GM12878 (cell line): Measurements from ENCODE around the gene NAB1. TPM values are rescaled to one million over a fixed set of nuclear protein-coding genes. Genes with fewer than 3 reads are reported as not detected.

Experiments used
- BACH1 ChIP-seq: fragments of 450-650 bp; IDR thresholded peaks from 2 replicates; pipeline ENCODE4 v1.6.1; 2017; ENCODE audit warnings: mild to moderate bottlenecking, borderline replicate concordance
- BCL11A ChIP-seq: IDR thresholded peaks from 2 replicates; pipeline ENCODE4 v1.6.1; 2011; ENCODE audit warnings: low read depth, low read length
- BMI1 ChIP-seq: fragments of 450-650 bp; IDR thresholded peaks from 2 replicates; pipeline ENCODE4 v1.6.1; 2016; ENCODE audit warnings: mild to moderate bottlenecking, moderate library complexity, borderline replicate concordance
- CUX1 ChIP-seq: IDR thresholded peaks from 2 replicates; pipeline ENCODE4 v1.6.1; 2012; ENCODE audit warnings: improper control_type of control experiment, low read depth, low read length; ENCODE audit not compliant: insufficient replicate concordance
- DPF2 ChIP-seq: fragments of 450-650 bp; IDR thresholded peaks from 2 replicates; pipeline ENCODE4 v1.6.1; 2017; ENCODE audit warnings: mild to moderate bottlenecking
- EZH2 ChIP-seq: IDR thresholded peaks from 2 replicates; pipeline ENCODE4 v1.6.1; 2012; ENCODE audit warnings: low read depth, mild to moderate bottlenecking, control low read depth, inconsistent platforms, low read length, borderline replicate concordance; ENCODE audit not compliant: control insufficient read depth
- IKZF2 ChIP-seq, 2 experiments: fragments of 450-650 bp; IDR thresholded peaks; 2 replicates each; pipeline ENCODE4 v1.6.1; 2017; ENCODE audit warnings: mild to moderate bottlenecking in 2 of 2, moderate library complexity in 2 of 2
- IRF4 ChIP-seq: IDR thresholded peaks from 2 replicates; pipeline ENCODE4 v1.6.1; 2011; ENCODE audit warnings: low read depth, low read length
- JUNB ChIP-seq: IDR thresholded peaks from 2 replicates; pipeline ENCODE4 v1.6.1; 2016; ENCODE audit warnings: antibody characterized with exemption, mild to moderate bottlenecking
- MAX ChIP-seq: IDR thresholded peaks from 2 replicates; pipeline ENCODE4 v1.6.1; 2012; ENCODE audit warnings: low read depth, low read length, improper control_type of control experiment
- NFIC ChIP-seq: IDR thresholded peaks from 2 replicates; pipeline ENCODE4 v1.6.1; 2012; ENCODE audit warnings: low read depth, mild to moderate bottlenecking, inconsistent platforms, low read length, moderate library complexity
- NFYA ChIP-seq: IDR thresholded peaks from 2 replicates; pipeline ENCODE4 v1.6.1; 2011; ENCODE audit warnings: low read depth, mild to moderate bottlenecking, low read length, improper control_type of control experiment, borderline replicate concordance
- RAD21 ChIP-seq: IDR thresholded peaks from 2 replicates; pipeline ENCODE4 v1.6.1; 2011; ENCODE audit warnings: mild to moderate bottlenecking, low read depth, low read length, moderate library complexity; ENCODE audit not compliant: insufficient read depth
- RCOR1 ChIP-seq: conservative IDR thresholded peaks from 2 replicates; pipeline ENCODE4 v1.6.1; 2012; ENCODE audit warnings: low read depth, low read length, improper control_type of control experiment
- SREBF1 ChIP-seq: IDR thresholded peaks from 2 replicates; pipeline ENCODE4 v1.6.1; 2012; ENCODE audit warnings: mild to moderate bottlenecking, low read length
- WRNIP1 ChIP-seq: IDR thresholded peaks from 2 replicates; pipeline ENCODE4 v1.6.1; 2011; ENCODE audit warnings: low read depth, low read length, improper control_type of control experiment, borderline replicate concordance
- ZNF207 ChIP-seq: fragments of 450-650 bp; IDR thresholded peaks from 2 replicates; pipeline ENCODE4 v1.6.1; 2014; ENCODE audit warnings: antibody characterized with exemption, mild to moderate bottlenecking, borderline replicate concordance
- ZNF217 ChIP-seq: fragments of 450-650 bp; IDR thresholded peaks from 2 replicates; pipeline ENCODE4 v1.6.1; 2017; ENCODE audit warnings: antibody characterized with exemption, mild to moderate bottlenecking
- ZNF622 ChIP-seq: fragments of 450-650 bp; IDR thresholded peaks from 2 replicates; pipeline ENCODE4 v1.6.1; 2017; ENCODE audit warnings: mild to moderate bottlenecking, inconsistent platforms
- polyA plus RNA-seq, 11 experiments: library from polyadenylated mRNA; depleted of rRNA in 4 of 11; unstranded in 6 of 11; stranded (reverse) in 5 of 11; fragments of >200 nt; fragmentation: Nextera tagmentation in 4 of 11; fragmentation: Illumina TruSeq in 1 of 11; extraction: Ambion mirVana in 4 of 11; extraction: Trizol in 1 of 11; gene quantifications; 1 replicate in 1 of 11; 2 replicates in 10 of 11; pipeline versions ENCODE4 v1.2.1 to v1.2.3, GENCODE V29; 2011 to 2016; ENCODE audit warnings: inconsistent platforms in 2 of 11, missing spikeins in 2 of 11, low read depth in 1 of 11
- total RNA-seq, 4 experiments: library from RNA; depleted of rRNA in 3 of 4; stranded (reverse); fragments of >200 nt in 3 of 4; fragmentation: Illumina TruSeq in 1 of 4; extraction: Trizol in 1 of 4; gene quantifications; 2 replicates each; pipeline versions ENCODE4 v1.2.1 to v1.2.3, GENCODE V29; 2013 to 2021
- TF ChIP-seq, protein P1 (sequence below): fragments of 450-650 bp; formaldehyde crosslinking; IDR thresholded peaks from 2 replicates; pipeline ENCODE4 v1.4.0; 2020; ENCODE audit warnings: mild to moderate bottlenecking, moderate library complexity
- TF ChIP-seq, protein P2 (sequence below): IDR thresholded peaks from 2 replicates; pipeline ENCODE4 v1.6.1; 2011; ENCODE audit warnings: mild to moderate bottlenecking, low read depth, low read length, moderate library complexity; ENCODE audit not compliant: insufficient replicate concordance

The NAB1 gene
- total and polyA plus RNA-seq, 10 of the 15 experiments (the other 5 are each of a cell fraction or from before 2014, with no cell fraction given) = 4.5 to 39.6 (median 23.0) TPM

GRCh38 chr2:190678444-190679162 is 29.7 kb downstream of the NAB1 start (continued):
- TF ChIP-seq, protein P1, sequence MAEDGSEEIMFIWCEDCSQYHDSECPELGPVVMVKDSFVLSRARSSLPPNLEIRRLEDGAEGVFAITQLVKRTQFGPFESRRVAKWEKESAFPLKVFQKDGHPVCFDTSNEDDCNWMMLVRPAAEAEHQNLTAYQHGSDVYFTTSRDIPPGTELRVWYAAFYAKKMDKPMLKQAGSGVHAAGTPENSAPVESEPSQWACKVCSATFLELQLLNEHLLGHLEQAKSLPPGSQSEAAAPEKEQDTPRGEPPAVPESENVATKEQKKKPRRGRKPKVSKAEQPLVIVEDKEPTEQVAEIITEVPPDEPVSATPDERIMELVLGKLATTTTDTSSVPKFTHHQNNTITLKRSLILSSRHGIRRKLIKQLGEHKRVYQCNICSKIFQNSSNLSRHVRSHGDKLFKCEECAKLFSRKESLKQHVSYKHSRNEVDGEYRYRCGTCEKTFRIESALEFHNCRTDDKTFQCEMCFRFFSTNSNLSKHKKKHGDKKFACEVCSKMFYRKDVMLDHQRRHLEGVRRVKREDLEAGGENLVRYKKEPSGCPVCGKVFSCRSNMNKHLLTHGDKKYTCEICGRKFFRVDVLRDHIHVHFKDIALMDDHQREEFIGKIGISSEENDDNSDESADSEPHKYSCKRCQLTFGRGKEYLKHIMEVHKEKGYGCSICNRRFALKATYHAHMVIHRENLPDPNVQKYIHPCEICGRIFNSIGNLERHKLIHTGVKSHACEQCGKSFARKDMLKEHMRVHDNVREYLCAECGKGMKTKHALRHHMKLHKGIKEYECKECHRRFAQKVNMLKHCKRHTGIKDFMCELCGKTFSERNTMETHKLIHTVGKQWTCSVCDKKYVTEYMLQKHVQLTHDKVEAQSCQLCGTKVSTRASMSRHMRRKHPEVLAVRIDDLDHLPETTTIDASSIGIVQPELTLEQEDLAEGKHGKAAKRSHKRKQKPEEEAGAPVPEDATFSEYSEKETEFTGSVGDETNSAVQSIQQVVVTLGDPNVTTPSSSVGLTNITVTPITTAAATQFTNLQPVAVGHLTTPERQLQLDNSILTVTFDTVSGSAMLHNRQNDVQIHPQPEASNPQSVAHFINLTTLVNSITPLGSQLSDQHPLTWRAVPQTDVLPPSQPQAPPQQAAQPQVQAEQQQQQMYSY (CRISPR knock-in tag) = no peak
- TF ChIP-seq RCOR1 (0 out of 2 replicates have a peak, but pooled peaks have one; percentile 35), ZNF217 (peak; percentile 44; the same call in 1 of the 2 replicates), NFIC (peak; percentile 96), BMI1 (no peak; the same call in 1 of the 2 replicates), MAX (no peak), BCL11A (peak; percentile 54), ZNF207 (peak; percentile 73; the same call in 1 of the 2 replicates), JUNB (peak; percentile 96), CUX1 (peak; percentile 21), SREBF1 (no peak), RAD21 (peak; percentile 24), ZNF622 (no peak), DPF2 (peak; percentile 83), EZH2 (no peak), IRF4 (peak; percentile 93), BACH1 (no peak), WRNIP1 (no peak), NFYA (no peak), IKZF2 (IDR thresholded peaks at IDR 0.05) (peak; percentile 95 to 97)
- TF ChIP-seq, protein P2, sequence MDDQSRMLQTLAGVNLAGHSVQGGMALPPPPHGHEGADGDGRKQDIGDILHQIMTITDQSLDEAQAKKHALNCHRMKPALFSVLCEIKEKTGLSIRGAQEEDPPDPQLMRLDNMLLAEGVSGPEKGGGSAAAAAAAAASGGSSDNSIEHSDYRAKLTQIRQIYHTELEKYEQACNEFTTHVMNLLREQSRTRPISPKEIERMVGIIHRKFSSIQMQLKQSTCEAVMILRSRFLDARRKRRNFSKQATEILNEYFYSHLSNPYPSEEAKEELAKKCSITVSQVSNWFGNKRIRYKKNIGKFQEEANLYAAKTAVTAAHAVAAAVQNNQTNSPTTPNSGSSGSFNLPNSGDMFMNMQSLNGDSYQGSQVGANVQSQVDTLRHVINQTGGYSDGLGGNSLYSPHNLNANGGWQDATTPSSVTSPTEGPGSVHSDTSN = peak; percentile 65
